Medulla oblongata (tissue), 1 donor: ENCODE data around the gene AURKB.
A peak's percentile ranks its signal among the peaks of the same experiment; 100 is the strongest.
"Not testable (repeated sequence)": the region's sequence is repeated elsewhere in the genome, so short reads cannot be mapped to it uniquely, and the experiment has no call there.

Experiments
- DNase-seq: peaks from one replicate; pipeline ENCODE4 v3.0.0-alpha.2; 2015; ENCODE audit errors: extremely low spot score

Gene AURKB

DNA sequence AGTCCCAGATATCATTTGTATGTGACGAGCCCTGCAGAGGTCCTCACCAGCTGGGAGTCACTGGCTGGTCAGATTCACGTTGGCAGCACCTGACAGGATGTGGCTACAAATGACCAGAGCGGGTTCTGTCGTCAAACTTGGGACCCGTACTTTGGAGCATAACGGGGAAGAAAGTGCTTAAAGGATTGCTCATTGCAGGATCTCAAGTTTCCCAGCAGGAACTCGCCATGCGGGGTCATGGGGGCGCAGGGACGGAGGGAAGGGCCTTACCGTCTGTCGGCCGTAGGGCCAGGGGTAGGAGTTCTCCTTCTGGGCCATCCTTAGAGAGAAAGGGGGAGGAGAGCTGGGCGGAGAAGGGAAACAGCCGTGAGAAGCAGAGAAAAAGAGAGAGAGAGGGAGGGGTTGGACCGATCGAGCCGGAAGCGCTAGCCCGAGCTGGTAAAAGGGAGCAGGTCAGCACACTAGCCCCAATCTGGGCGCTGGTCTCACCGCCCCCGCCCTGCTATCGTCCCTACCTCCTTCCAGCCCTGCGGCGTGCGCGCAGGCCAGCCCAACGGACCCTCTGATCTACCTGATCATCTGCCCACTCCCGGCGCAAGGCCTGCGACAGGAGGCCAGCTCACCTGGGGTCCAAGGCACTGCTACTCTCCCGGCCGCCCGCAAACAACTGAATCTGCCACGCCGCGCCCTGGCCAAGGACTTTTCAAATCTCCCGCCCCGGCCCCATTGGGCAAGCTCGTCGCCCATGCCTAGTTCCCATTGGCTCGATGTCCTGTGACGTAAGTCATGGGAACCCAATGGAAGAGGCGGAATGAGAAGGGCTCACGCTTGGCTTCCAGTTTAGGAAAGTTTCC is at the start of gene AURKB:
TSS of gene AURKB (minus strand) at position 669 of the 854 bp plus-strand sequence. CDS start at position 318, 351 bp downstream.
- DNase-seq: peak; percentile 99

- DNase-seq: no peak
These were observed 47.4 kb upstream of the AURKB start for GRCh38 chr17:8257801-8258200.

DNA sequence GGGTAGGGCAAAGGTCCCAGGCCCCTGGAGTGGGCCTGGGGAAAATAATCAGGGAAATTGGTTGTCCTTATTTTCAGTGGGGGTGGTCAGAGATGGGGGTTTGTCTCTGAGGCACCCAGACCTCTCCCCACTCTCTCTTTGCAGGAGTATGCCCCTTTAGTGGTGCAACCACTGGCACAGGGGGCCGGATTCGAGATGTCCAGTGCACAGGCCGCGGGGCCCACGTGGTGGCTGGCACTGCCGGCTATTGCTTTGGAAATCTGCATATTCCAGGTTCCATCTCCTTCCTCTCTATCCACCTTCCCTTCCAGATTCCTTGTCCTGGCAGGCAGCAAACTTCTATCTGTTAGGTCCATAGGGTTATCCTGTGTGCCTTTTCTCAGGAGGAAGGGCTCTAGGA is 46.3 kb upstream of the AURKB start:
- DNase-seq: no peak

GRCh38 chr17:8256291-8256690 is 45.9 kb upstream of the AURKB start:
- DNase-seq: no peak

- DNase-seq: no peak
These were observed 45.1 kb upstream of the AURKB start for GRCh38 chr17:8255499-8255898.

DNA sequence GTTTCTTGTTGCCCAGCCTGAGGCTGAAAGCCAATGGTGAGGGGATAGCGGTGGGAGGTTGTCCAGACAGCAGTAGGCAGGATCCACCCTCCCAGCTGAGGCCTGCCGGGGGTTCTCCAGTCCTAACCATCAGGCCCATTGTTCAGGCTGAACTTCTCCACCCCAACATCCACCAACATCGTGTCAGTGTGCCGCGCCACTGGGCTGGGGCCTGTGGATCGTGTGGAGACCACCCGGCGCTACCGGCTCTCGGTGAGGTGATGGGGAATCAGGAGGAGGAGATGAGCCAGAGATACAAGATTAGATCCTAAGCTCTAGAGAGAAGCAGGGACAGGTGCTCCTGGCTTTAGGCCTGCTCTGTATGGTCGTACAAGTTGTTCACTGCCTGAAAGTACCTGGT is 44.5 kb upstream of the AURKB start:
- DNase-seq: no peak

DNA sequence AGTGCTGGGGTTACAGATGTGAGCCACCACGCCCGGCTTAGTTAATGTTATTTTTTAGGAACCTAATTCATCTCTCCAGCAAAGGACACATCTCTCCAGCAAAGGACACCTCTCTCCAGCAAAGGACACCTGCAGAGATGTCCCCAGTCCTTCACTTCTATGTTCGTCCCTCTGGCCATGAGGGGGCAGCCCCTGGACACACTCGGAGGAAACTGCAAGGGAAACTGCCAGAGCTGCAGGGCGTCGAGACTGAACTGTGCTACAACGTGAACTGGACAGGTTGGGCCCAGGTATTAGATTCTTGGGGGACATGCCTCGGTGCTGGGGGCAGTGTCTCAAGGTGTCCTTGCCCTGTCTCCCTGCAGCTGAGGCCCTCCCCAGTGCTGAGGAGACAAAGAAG is 43.4 kb upstream of the AURKB start:
- DNase-seq: peak; percentile 15

DNA sequence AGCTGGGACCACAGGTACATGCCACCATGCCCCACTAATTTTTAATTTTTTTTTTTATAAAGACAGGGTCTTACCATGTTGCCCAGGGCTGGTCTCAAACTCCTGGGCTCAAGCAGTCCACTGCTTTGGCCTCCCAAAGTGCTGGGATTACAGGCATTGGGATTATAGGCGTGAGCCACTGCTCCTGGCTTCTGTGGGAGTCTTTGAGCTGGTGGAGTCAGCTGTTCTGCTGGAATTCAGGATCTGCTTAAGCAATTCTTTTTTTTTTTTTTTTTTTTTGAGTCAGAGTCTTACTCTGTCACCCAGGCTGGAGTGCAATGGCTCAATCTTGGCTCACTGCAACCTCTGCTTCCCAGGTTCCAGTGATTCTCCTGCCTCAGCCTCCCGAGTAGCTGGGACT is 41.0 kb upstream of the AURKB start:
- DNase-seq: not testable (repeated sequence)

DNA sequence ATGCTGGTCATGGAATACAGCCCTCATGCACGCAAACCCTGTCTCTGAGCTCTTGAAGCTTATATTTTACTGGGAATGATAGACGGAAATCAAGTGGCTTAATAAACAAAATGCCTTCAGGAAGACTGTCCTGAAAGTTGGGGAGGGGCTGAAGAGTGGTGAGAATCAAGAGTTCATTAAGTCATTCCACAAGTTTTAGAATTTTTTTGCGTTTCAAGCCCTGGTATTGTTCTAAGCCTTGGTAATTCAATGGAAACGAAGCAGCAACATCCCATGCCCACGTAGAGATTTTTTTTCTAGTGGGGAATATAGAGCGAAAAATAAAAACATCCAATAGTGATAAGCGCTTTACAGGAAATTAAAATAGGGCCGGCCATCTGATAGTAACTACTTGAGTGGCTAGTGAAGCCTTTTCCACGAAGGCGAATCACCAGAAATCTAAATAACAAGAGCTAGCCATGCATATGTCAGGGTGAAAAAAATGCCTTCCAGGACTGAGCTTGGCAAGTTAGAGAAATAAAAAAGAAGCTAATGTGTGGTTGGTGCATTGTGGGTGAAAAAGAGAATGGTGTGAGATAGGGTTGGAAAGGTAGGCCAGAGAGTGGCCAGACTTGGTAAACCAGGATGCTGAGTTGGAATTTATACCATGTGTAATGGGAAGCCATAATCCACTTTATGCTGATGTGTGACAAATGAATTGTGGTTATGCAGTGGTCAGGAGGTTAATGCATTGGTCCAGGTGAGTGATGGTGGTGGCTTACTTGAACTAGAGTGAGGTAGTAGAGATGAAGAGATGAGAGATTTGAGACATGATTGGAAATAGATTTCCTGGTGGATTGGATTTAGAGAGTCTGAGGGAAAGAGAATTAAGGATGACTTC is 39.5 kb upstream of the AURKB start:
- no peak for DNase-seq

GRCh38 chr17:8248751-8249607 is 38.6 kb upstream of the AURKB start, which contains the start of gene PFAS:
Gene PFAS, plus strand, starts transcription at chr17:8249289. Its CDS starts 4,649 bp downstream, at chr17:8253938.
- peak; percentile 95 for DNase-seq

- DNase-seq: no peak
These were observed 34.4 kb upstream of the AURKB start for GRCh38 chr17:8244768-8245167.

DNA sequence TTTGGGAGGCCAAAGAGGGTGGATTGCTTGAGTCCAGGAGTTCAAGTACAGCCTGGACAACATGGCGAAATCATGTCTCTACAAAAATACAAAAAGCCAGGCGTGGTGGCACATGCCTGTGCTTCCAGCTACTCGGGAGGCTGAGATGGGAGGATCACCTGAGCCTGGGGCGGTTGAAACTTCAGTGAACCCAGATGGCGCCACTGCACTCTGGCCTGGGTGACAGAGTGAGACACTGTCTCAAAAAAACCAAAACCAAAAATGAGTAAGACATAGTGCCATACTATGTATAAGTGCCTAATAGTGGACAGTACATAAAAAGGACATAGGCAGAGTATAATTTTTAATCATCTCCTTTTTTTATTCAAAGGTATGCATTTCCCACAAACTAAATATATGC is 33.5 kb upstream of the AURKB start:
- DNase-seq: no peak

DNA sequence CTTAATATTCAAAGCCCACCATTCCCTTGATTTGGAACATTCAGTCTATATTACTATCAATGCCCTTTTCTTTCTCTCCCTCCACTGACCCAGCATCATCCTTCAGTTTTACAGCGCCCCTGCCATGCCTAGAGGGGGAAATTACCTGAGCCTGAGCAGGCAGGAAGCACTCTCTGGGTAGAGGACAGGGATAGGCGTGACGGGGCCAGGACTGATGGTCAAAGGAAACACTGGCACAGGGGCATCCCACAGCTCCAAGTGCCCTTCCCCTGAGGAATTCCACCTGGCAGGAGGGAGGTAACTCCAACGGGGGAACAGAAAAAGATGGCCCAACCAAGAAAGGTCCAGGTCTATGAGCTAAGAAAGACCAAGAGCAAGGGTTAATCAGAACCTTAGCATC is 27.5 kb upstream of the AURKB start:
- no peak for DNase-seq

GRCh38 chr17:8237175-8237574 is 26.8 kb upstream of the AURKB start:
- DNase-seq: no peak

DNA sequence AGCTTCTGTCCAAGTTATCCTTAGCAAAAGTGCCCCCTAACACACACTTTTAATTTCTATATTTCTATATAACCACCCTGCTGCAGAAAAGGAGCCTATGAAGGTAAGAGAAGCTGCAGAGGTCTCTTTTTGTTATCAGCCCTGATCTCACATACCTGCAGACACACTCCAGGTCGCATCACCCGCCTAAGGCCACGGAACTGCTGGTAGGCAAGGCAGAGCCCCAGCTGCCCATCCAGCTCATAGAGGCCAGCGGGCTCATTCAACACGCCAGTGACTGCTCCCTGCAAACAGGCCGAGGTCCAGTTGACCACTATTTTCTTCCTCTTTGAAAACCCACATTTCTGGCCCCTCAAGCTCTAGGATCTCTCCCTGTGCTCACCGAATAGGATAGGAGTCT is 25.3 kb upstream of the AURKB start:
- DNase-seq: no peak

- DNase-seq: no peak
These were observed 24.2 kb upstream of the AURKB start for GRCh38 chr17:8234361-8235270.

DNA sequence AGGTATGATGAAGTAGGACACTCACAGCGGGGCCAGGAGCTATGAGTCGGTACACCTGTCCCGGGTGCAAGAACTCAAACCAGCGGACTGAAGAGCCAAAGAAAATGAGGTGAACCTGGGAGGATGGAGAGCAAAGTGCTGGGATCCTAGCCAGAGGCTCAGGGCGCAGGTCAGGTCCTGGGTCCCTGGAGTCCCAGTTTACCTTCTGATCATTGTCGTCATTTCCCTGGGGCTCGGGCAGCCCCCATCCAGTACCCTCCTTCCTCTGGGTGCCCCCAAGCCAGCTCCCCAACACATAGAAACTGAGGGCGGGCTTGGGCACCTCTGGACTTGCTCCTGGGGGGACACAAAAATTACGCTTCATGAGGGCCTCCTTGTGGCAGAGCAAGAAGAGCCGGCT is 21.3 kb upstream of the AURKB start:
- no peak for DNase-seq

GRCh38 chr17:8227238-8227581 is 16.8 kb upstream of the AURKB start:
- DNase-seq: no peak

DNA sequence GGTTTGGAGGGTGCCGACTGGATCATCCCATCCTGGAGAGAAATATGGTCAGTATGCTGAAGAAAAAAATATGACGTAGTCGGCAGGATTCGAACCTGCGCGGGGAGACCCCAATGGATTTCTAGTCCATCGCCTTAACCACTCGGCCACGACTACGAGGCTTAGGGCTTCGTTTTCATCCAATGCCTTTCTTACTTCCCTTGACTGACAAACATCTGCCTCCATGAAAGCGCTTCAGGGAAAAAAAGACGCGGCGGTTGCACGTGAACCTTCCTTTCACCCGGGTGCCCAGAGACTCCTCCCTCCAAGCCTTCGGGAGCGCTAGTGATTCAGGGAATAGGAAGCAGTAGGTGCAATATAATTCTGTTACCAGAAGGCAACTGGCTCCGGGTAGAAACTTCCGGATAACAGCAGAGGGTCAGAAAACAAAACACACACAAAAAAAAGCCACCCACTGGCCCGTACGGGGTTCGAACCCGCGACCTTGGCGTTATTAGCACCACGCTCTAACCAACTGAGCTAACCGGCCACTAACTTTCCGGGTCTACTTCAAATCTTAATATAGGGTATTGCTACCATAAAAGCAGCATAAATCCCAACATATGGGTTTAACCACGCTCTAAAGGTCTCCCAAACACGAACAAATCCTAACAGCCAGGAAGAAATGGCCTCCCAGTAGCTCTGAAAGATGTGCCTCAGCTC is 16.3 kb upstream of the AURKB start:
- peak; percentile 93 for DNase-seq
